B cell (primary cell): ENCODE measurements around the gene TAF5L. TPM values are rescaled to one million over a fixed set of nuclear protein-coding genes. Genes with fewer than 3 reads are reported as not detected.

Source experiments
- ATAC-seq: fragments of 200-7000 bp; cut with Tn5 transposase; one replicate; pipeline ENCODE4 v1.10.0; 2021; ENCODE audit warnings: low read depth, mild to moderate bottlenecking, moderate number of reproducible peaks, moderate library complexity
- CTCF ChIA-PET: fragments of 350-600 bp; sonication (Branson Sonifier 250); formaldehyde crosslinking; loops from one replicate; lab custom pipeline; 2021; ENCODE audit warnings: antibody characterized with exemption, inconsistent platforms; lab: Charles Lee
- POLR2A ChIA-PET: fragments of 350-600 bp; sonication (Branson Sonifier 250); formaldehyde crosslinking; loops from one replicate; lab custom pipeline; 2021; ENCODE audit warnings: antibody characterized with exemption; lab: Charles Lee
- DNase-seq: peaks from one replicate; pipeline ENCODE4 v3.0.0; 2013
- H2AFZ ChIP-seq: 2 replicates; pipeline ENCODE4 v1.6.1; 2012; ENCODE audit warnings: mild to moderate bottlenecking, low read depth, low read length; ENCODE audit not compliant: insufficient read depth, poor library complexity, severe bottlenecking
- H3K27ac ChIP-seq, 2 donors: 1 replicate in 1 of 2; 2 replicates in 1 of 2; pipeline ENCODE4 v1.5.1; 2012 to 2013; ENCODE audit warnings: low read length in 2 of 2, mild to moderate bottlenecking in 2 of 2, moderate library complexity in 1 of 2
- H3K27me3 ChIP-seq, 4 experiments: fragments of 200-600 bp in 1 of 4; sonication (generic) in 1 of 4; replicated peaks in 1 of 4; 1 replicate in 2 of 4; 2 replicates in 2 of 4; pipeline versions ENCODE4 v1.6.1 to v1.7.0; 2013 to 2016; ENCODE audit warnings: low read length in 3 of 4, mild to moderate bottlenecking in 2 of 4, mixed read lengths in 1 of 4, moderate library complexity in 1 of 4; ENCODE audit not compliant: insufficient read depth in 4 of 4, control insufficient read depth in 3 of 4; ENCODE audit errors: control extremely low read depth in 1 of 4
- H3K36me3 ChIP-seq, 2 experiments: replicated peaks in 1 of 2; 1 replicate in 1 of 2; 2 replicates in 1 of 2; pipeline versions ENCODE4 v1.6.1 to v1.7.1; 2013; ENCODE audit warnings: low read length in 1 of 2; ENCODE audit not compliant: insufficient read depth in 2 of 2, control insufficient read depth in 1 of 2; ENCODE audit errors: control extremely low read depth in 1 of 2, extremely low read depth in 1 of 2
- H3K4me1 ChIP-seq, 2 donors: fragments of 200-600 bp in 1 of 2; sonication (generic) in 1 of 2; 1 replicate in 1 of 2; 2 replicates in 1 of 2; pipeline versions ENCODE4 v1.5.1 to v1.6.1; 2013 to 2017; ENCODE audit warnings: low read length in 2 of 2; ENCODE audit not compliant: control insufficient read depth in 2 of 2, insufficient read depth in 2 of 2
- H3K4me2 ChIP-seq: replicated peaks from 2 replicates; pipeline ENCODE3; 2012; ENCODE audit warnings: mild to moderate bottlenecking, low read depth, low read length; ENCODE audit not compliant: poor library complexity, severe bottlenecking
- H3K4me3 ChIP-seq, 5 experiments: fragments of 200-600 bp in 1 of 5; sonication (generic) in 1 of 5; 1 replicate in 3 of 5; 2 replicates in 2 of 5; pipeline versions ENCODE4 v1.5.1 to v1.7.0; 2011 to 2016; ENCODE audit warnings: low read length in 4 of 5, mild to moderate bottlenecking in 4 of 5, low read depth in 2 of 5, control low read depth in 1 of 5, moderate library complexity in 1 of 5; ENCODE audit not compliant: insufficient read depth in 1 of 5; ENCODE audit errors: control extremely low read depth in 1 of 5, extremely low read depth in 1 of 5
- H3K79me2 ChIP-seq: fragments of 200-600 bp; sonication (generic); one replicate; pipeline ENCODE4 v1.6.0; 2016; ENCODE audit warnings: low read length; ENCODE audit not compliant: control insufficient read depth, insufficient read depth
- H3K9ac ChIP-seq: fragments of 200-600 bp; sonication (generic); 2 replicates; pipeline ENCODE4 v1.6.1; 2017; ENCODE audit warnings: mild to moderate bottlenecking, low read length, moderate library complexity
- H3K9me3 ChIP-seq, 3 donors: one replicate each; pipeline versions ENCODE4 v1.6.1 to v1.7.1; 2013; ENCODE audit warnings: low read length in 2 of 3; ENCODE audit not compliant: control insufficient read depth in 2 of 3, insufficient read depth in 1 of 3; ENCODE audit errors: control extremely low read depth in 1 of 3
- H4K20me1 ChIP-seq: 2 replicates; pipeline ENCODE4 v1.6.0; 2012; ENCODE audit warnings: mild to moderate bottlenecking, low read length; ENCODE audit not compliant: insufficient read depth, control insufficient read depth, poor library complexity, severe bottlenecking
- H3K27ac Mint-ChIP-seq: one replicate; pipeline ENCODE4 v1.8.0; 2021; ENCODE audit warnings: mixed read lengths
- H3K27me3 Mint-ChIP-seq: one replicate; pipeline ENCODE4 v1.8.0; 2021; ENCODE audit warnings: mixed read lengths
- H3K4me1 Mint-ChIP-seq: one replicate; pipeline ENCODE4 v1.8.0; 2021; ENCODE audit warnings: mixed read lengths
- H3K4me3 Mint-ChIP-seq: one replicate; pipeline ENCODE4 v1.8.0; 2021; ENCODE audit warnings: mixed read lengths
- H3K9me3 Mint-ChIP-seq: one replicate; pipeline ENCODE4 v1.8.0; 2022; ENCODE audit warnings: mixed read lengths; ENCODE audit not compliant: insufficient read depth
- EZH2 ChIP-seq: IDR thresholded peaks from 2 replicates; pipeline ENCODE4 v1.6.1; 2012; ENCODE audit warnings: borderline replicate concordance, low read depth, mild to moderate bottlenecking, moderate library complexity, low read length; ENCODE audit not compliant: insufficient read depth, poor library complexity, severe bottlenecking
- WGBS: methylation state at CpG from one replicate; pipeline ENCODE4 v1.1.5; 2013; ENCODE audit warnings: missing lambda C conversion rate; ENCODE audit not compliant: insufficient coverage; 5-methylcytosine and 5-hydroxymethylcytosine counted together
- intact Hi-C: fragments of 100-400 bp; cut with micrococcal nuclease; formaldehyde crosslinking; loops from one replicate; pipeline ENCODE4 v1.10.0; 2022
- polyA plus RNA-seq: library from polyadenylated mRNA; depleted of rRNA; stranded (reverse); fragments of >200 nt; gene quantifications from 2 replicates; pipeline ENCODE4 v1.2.3, GENCODE V29; 2012
- total RNA-seq, 2 donors: library from RNA; stranded (reverse); fragments of 120-200 nt in 1 of 2; gene quantifications; 1 replicate in 1 of 2; 2 replicates in 1 of 2; pipeline versions ENCODE4 v1.2.3 to v1.2.4, GENCODE V29; 2013 to 2022
- TF ChIP-seq, protein P1 (sequence below): fragments of 200-600 bp; IDR thresholded peaks from one replicate; pipeline ENCODE4 v1.8.0; 2022; ENCODE audit warnings: antibody characterized with exemption, mild to moderate bottlenecking

Gene TAF5L
- total and polyA plus RNA-seq, 2 donors (not counting 1 experiment from before 2014, with no cell fraction given) = 15.7 to 24.0 TPM

DNA sequence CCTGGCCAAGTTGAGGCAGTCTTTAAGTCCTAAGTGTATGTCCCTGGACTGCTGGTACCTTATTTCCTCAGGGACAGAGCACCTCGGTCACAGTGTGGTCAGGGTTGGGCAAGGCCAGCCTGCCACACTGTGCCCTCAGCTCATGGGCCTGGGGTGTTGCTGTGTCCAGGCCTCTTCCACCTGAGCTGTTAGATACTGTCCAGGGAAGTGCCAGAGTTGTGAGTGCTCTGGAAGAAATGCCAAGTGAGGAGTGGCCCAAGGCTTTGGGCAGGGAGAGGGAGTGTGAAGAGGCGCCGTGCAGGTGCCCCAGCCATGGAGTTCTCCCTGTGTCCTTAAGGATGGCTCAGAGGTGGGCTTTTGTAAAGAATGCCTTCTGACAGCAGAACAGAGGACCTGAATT, 15.4 kb upstream of the TAF5L start:
- no peak overlapping the region for H3K4me2 ChIP-seq
- H3K4me1 ChIP-seq = peaks cover 8 to 11% of the 10 kb centered on the region in 2 donors
- Mint-ChIP-seq H3K27me3 (no peaks in the 10 kb centered on the region), H3K4me1 (peaks cover 16% of the 10 kb centered on the region), H3K9me3 (no peaks in the 10 kb centered on the region), H3K27ac (no peak overlapping the region), H3K4me3 (no peak overlapping the region)
- CTCF ChIA-PET = no interaction called here
- 97% methylated on average over 3 of the region's 3 CpGs for WGBS
- DNase-seq (no peak), ATAC-seq (no peak)
- TF ChIP-seq, protein P1, sequence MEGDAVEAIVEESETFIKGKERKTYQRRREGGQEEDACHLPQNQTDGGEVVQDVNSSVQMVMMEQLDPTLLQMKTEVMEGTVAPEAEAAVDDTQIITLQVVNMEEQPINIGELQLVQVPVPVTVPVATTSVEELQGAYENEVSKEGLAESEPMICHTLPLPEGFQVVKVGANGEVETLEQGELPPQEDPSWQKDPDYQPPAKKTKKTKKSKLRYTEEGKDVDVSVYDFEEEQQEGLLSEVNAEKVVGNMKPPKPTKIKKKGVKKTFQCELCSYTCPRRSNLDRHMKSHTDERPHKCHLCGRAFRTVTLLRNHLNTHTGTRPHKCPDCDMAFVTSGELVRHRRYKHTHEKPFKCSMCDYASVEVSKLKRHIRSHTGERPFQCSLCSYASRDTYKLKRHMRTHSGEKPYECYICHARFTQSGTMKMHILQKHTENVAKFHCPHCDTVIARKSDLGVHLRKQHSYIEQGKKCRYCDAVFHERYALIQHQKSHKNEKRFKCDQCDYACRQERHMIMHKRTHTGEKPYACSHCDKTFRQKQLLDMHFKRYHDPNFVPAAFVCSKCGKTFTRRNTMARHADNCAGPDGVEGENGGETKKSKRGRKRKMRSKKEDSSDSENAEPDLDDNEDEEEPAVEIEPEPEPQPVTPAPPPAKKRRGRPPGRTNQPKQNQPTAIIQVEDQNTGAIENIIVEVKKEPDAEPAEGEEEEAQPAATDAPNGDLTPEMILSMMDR = no peak
- TF ChIP-seq EZH2 = no peak
- no peak overlapping the region for H3K9ac ChIP-seq
- POLR2A ChIA-PET = no interaction called here
- no peak overlapping the region for H2AFZ ChIP-seq
- H3K9me3 ChIP-seq = no peaks in the 10 kb centered on the region
- H3K36me3 ChIP-seq = peaks cover 1 to 38% of the 10 kb centered on the region in 2 experiments
- peaks cover 15% of the 10 kb centered on the region for H4K20me1 ChIP-seq
- no peaks in the 10 kb centered on the region for H3K27me3 ChIP-seq
- no peak overlapping the region for H3K27ac ChIP-seq
- peaks cover 27% of the 10 kb centered on the region for H3K79me2 ChIP-seq
- intact Hi-C loops = no loop called here
- H3K4me3 ChIP-seq = no peak overlapping the region

DNA sequence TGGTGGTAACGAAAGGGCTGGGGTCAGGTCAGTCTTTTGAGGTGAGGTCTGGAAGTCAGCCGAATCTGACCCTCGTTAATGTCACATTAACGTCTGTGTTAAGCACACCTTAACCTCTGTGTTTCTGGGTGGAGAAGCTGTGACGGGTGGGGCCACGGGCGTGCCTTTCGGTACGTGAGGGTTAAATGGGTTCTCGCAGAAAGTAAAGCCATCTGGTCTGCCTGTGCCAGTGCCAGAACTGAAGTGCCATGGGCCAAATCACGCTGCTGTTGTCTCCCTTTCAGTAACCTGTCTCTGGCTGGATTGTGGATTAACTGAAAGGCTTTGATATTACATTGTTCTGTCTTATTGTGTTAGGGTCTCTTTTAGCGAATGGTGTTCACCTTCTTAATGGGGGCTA, 14.5 kb upstream of the TAF5L start:
- Histone ChIP-seq H3K36me3 (peaks cover 1 to 38% of the 10 kb centered on the region in 2 experiments), H2AFZ (no peak overlapping the region), H3K27ac (no peak overlapping the region), H4K20me1 (peaks cover 15% of the 10 kb centered on the region), H3K4me1 (peaks cover 8 to 11% of the 10 kb centered on the region in 2 donors), H3K4me3 (no peak overlapping the region), H3K27me3 (no peaks in the 10 kb centered on the region), H3K9ac (no peak overlapping the region), H3K9me3 (no peaks in the 10 kb centered on the region), H3K4me2 (no peak overlapping the region), H3K79me2 (peaks cover 34% of the 10 kb centered on the region)
- DNase-seq (no peak), ATAC-seq (no peak)
- Mint-ChIP-seq H3K4me3 (no peak overlapping the region), H3K27ac (no peak overlapping the region), H3K4me1 (peaks cover 16% of the 10 kb centered on the region), H3K27me3 (no peaks in the 10 kb centered on the region), H3K9me3 (no peaks in the 10 kb centered on the region)
- 99% methylated on average over 10 of the region's 12 CpGs for WGBS
- ChIA-PET CTCF (interaction anchor here (0.8 kb wide), 1 partner anchor 21 kb away, joined by 3 read pairs; no protein-coding TSS in a partner anchor), POLR2A (no interaction called here)
- TF ChIP-seq, protein P1 = no peak
- TF ChIP-seq EZH2 = no peak
- intact Hi-C loops = no loop called here
